ENCODE results near the gene HOXD9.

The HOXD9 gene

DNA sequence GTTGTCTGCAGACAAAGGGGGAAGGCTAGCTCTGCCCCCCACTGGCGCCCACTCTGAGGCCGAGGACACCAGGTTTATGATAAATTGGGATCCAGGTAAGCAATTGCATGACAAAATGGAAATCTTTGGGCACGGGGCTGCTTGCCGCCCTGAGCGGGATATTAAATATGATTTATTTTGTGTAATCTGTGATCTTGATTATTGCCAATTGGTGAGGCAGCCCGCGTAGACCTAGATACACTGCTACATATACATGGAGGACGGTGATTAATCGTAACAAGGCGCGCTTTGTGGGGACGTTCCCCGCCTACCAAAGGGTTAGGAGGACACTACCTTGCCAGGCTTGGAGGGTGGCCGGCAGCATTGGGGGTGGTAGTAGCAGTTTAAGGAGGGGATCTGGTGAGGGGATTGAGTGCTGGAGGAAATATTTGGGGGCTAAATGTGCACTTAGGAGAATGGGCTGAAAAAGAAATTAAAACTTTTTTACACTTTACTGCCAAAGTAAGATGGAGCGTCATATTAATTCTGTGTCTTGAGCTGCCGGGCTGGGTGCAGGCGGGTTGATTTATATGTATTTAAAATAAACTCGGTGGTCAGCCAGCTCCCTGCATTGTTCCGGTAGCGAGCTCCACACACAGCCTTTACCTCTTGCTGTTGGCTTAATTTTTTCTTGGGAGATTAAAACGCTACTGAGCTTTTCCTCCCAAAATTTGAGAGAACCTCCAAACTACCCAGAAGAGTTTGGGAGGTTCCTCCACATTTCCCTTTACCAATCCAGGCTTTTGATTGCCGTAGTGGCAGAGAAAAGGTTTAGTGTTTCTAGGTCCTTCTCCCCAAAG is 38.7 kb downstream of the HOXD9 start:
- H3K27ac Mint-ChIP-seq: no peak overlapping the region
- H3K4me1 Mint-ChIP-seq (ENCODE audit: low read depth in 2 of 2): peaks cover 14 to 16% of the 10 kb centered on the region in 2 donors
- no peak overlapping the region for H3K4me3 Mint-ChIP-seq
- H3K27me3 Mint-ChIP-seq: peaks cover 89 to 100% of the 10 kb centered on the region in 2 donors
- H3K9me3 Mint-ChIP-seq: peaks cover 0 to 4% of the 10 kb centered on the region in 2 donors
- DNase-seq: no peak
- H3K36me3 Mint-ChIP-seq (ENCODE audit: insufficient read depth): peaks cover 37% of the 10 kb centered on the region
- ATAC-seq (replicated peaks): no peak

DNA sequence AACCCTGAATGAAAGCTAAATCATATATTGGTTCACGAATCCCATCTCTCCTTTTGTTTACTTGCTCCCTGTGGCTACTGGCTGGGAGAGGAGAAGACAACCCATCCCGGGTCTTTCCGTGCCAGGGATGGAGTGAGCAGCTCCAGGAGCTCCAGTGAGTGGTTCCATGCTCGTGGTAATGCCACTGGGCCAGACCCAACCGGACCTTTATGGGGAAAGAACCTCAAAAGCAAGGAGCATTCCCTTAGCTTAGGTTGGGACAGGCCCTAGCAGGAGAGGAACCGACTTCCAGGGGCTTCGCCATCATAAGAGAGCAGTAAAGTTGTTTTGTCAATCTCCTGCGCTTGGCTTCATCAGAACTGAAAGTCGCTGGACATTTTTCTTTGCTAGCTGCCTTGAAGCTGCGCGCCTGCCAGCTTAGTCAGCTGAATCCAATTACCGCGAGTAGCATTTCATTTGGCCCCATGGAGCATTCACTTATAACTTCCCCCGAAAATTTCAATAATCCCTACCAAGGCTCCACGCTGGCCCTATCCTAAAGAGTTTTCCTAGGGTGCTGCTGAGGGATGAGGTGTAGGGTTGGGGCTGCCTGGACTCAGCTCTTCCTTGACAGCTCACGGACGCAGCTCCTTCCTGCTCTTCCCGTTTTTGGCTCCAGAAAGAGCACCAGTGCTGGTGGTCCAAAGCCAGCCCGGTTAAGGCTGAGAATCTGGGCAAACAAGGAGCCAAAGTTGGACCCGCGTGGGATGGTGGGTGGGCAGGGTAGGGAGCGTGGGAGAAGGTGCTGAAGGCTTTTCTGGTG is 39.5 kb downstream of the HOXD9 start:
- H3K36me3 Mint-ChIP-seq (ENCODE audit: insufficient read depth): peaks cover 37% of the 10 kb centered on the region
- no peak for ATAC-seq (replicated peaks)
- no peak overlapping the region for H3K27ac Mint-ChIP-seq
- peaks cover 0 to 4% of the 10 kb centered on the region in 2 donors for H3K9me3 Mint-ChIP-seq
- peaks cover 14 to 16% of the 10 kb centered on the region in 2 donors for H3K4me1 Mint-ChIP-seq (ENCODE audit: low read depth in 2 of 2)
- no peak for DNase-seq
- H3K27me3 Mint-ChIP-seq: peaks cover 91 to 100% of the 10 kb centered on the region in 2 donors
- H3K4me3 Mint-ChIP-seq: no peak overlapping the region

DNA sequence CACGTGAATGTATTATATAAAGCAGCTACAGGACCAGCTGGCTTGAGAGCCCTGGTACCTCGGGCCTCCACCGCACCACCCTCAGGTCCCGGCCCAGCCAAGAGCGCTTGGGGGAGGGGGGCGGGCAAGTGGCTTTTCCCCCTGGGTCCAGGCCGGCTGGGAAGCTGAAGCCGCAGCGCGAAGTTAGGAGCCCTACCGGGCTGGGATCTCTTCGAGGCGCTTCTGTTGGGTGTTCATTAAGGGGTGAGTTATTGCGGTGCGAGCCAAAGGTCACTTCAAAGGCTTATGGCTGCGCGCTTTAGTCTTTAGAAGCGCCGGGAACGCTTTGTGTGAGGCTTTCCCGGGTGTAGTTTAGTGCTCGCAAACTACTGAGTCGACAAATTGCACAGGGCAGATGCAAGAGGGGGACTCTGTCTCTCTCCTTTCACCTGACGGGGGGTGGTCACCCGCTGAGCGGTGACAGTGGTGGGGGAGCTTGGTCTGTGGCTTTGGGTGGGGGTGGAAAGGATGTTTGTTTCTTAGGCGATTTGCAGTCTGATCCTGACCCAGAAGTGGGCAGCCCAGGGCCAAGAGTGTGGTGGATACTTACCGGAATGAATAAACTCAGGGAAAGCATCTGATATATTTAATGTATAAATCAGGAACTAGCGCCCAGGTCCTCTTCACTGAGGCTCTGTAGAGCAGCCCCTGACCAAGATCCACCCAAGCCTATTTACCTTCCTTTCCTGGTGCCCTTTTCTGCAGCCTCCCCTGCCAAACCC is 40.6 kb downstream of the HOXD9 start:
- Mint-ChIP-seq H3K9me3 (peaks cover 0 to 4% of the 10 kb centered on the region in 2 donors), H3K4me3 (no peak overlapping the region)
- no peak for ATAC-seq (replicated peaks)

DNA sequence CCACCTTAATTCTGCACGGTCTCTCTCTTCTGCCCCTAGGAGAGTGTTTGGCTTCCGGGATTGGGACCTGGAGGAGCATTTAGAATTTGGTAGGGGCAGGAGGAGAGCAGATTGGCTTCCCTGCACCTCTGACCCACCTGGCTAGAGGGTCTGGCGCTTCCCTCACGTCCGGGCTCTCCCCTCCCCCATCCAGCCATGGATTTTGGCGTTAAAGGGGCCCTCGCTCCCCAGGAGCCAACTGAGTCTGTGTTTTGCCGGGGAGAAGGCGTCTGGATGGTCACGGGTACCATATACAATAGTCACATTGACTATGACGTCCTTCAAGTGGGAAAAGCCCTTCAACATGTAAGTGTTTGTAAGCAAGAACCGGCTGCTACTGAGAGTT is 41.1 kb downstream of the HOXD9 start:
- no peak for DNase-seq
- Mint-ChIP-seq H3K9me3 (peaks cover 0 to 4% of the 10 kb centered on the region in 2 donors), H3K36me3 (ENCODE audit: insufficient read depth) (peaks cover 30% of the 10 kb centered on the region), H3K27me3 (peaks cover 86 to 100% of the 10 kb centered on the region in 2 donors), H3K4me1 (ENCODE audit: low read depth in 2 of 2) (peaks cover 3 to 10% of the 10 kb centered on the region in 2 donors), H3K27ac (no peak overlapping the region), H3K4me3 (no peak overlapping the region)
- ATAC-seq (replicated peaks): no peak

More for the DNA sequence above, 40.6 kb downstream of the HOXD9 start:
- H3K27me3 Mint-ChIP-seq: peaks cover 91 to 100% of the 10 kb centered on the region in 2 donors
- peaks cover 7 to 13% of the 10 kb centered on the region in 2 donors for H3K4me1 Mint-ChIP-seq (ENCODE audit: low read depth in 2 of 2)
- H3K27ac Mint-ChIP-seq: no peak overlapping the region
- H3K36me3 Mint-ChIP-seq (ENCODE audit: insufficient read depth): peaks cover 30% of the 10 kb centered on the region
- DNase-seq: no peak

DNA sequence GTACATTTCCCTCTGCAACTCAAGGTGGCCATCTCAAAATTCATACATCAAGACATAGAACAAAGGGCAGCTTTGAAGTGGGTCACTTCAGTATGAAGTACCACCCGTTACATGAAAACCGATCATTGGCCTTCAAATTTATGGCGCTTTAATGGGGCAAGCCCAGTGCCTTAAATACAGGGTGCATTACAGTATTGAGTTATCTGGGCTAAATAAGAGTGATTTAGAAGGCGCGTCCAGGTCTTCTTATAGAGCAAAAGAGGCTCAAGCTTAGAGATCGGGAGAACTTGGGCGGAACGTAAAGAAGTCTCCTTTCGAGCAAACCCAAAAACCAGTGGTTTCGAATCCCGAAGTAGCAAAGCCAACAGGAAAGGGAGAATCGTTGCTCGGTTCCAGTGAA is 41.7 kb downstream of the HOXD9 start:
- no peak for DNase-seq
- Mint-ChIP-seq H3K27me3 (peaks cover 87 to 100% of the 10 kb centered on the region in 2 donors), H3K4me3 (peak overlapping the region in 1 of 2 donors; percentile 37), H3K4me1 (ENCODE audit: low read depth in 2 of 2) (peaks cover 3 to 10% of the 10 kb centered on the region in 2 donors), H3K27ac (no peak overlapping the region), H3K36me3 (ENCODE audit: insufficient read depth) (peaks cover 30% of the 10 kb centered on the region), H3K9me3 (peaks cover 0 to 4% of the 10 kb centered on the region in 2 donors)
- no peak for ATAC-seq (replicated peaks)

DNA sequence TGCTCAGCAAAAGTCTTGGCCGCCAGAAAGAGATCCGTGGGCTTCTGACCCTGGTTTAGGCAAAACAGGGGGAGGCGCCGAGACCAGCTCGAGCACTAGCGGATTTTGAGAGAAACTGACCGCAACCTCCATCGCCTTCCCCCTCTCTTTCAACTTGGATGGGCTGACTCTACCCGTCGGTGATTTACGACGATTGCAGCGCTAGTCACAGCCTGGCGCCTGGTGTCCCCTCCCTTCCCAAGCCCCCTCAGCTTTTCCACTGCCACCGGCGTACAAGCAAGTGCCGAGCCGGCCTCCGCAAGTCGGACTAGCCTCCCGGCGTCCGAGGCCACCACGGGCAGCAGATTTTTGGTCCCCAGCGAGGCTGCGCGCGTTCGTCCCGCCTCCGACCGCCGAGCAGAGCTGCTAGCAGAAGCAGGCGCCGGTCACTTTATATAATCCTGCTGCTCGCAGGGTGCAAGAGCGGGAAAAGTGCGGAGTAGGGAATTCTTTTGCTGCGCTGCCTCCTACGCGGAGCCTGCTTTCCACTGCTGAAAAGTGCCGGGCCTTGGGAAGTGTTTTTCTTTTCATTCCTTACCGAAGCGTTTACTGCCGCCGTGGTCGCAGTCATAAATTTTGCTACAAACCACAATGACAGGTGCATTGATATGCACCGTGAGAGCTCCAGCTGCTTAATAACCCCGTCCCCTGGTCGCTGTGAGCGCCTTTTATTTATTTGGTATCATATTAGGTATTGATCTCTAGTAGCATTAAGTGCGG is 42.3 kb downstream of the HOXD9 start:
- Mint-ChIP-seq H3K9me3 (peaks cover 0 to 4% of the 10 kb centered on the region in 2 donors), H3K4me3 (peak overlapping the region in 1 of 2 donors; percentile 37), H3K4me1 (ENCODE audit: low read depth in 2 of 2) (peaks cover 3 to 10% of the 10 kb centered on the region in 2 donors), H3K27me3 (peaks cover 87 to 100% of the 10 kb centered on the region in 2 donors), H3K27ac (no peak overlapping the region), H3K36me3 (ENCODE audit: insufficient read depth) (peaks cover 28% of the 10 kb centered on the region)
- ATAC-seq (replicated peaks) (no peak), DNase-seq (no peak)

DNA sequence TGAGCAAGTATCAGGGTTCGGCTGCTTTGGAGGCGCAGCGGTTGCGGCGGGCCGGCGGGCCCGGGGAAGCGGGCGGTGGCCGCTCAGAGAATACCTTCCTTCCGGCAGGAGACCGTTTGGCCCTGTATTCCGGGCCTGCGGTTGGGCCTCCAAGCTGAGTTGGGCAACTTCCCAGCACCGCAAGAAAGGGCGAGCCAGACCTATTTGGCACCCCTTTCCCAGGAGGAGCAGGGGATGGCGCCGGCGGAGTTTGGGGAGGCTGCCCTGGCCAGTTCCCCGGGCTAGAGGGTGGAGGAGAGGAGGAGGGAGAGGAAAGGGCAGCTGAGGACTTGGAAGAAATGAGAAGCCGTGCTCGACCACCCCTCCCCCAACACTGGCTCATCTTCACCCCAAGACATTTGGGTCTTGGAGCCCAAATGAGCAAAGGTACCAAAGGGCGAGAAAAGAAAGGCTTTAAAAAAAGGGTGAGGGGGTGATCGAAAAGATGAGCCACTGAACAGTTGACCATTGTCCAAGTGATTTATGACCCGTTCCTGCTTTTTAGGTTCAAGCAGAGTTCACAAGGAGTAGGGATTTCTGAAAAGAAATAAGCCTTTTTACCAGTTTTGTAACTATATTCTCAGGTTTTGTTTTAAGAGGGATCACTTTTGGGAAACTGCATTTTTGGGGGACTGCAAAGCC is 43.0 kb downstream of the HOXD9 start:
- DNase-seq: no peak
- H3K4me1 Mint-ChIP-seq (ENCODE audit: low read depth in 2 of 2): peaks cover 3 to 10% of the 10 kb centered on the region in 2 donors
- ATAC-seq (replicated peaks): no peak
- H3K27me3 Mint-ChIP-seq: peaks cover 90 to 100% of the 10 kb centered on the region in 2 donors
- H3K4me3 Mint-ChIP-seq: peak overlapping the region in 1 of 2 donors; percentile 37
- peaks cover 26% of the 10 kb centered on the region for H3K36me3 Mint-ChIP-seq (ENCODE audit: insufficient read depth)
- no peak overlapping the region for H3K27ac Mint-ChIP-seq
- peaks cover 0 to 4% of the 10 kb centered on the region in 2 donors for H3K9me3 Mint-ChIP-seq

DNA sequence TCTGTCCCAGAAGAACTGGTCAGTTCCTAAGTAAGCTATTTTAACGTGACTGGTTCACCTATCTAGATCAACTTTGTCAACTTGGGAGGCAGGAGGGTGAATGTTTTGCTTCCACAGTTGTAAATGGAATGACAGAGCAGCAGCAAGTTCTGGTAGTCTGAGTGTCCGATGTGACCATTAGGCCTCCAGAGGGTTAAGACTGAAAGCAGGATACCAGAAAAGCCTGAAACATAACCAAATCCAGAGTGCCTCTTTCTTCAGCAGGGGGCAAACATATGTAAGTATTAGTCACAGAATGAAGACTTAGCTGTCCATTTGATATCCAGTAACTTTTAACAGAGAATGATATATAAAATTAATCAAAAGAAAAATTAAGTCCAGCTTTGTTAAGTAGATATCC is 43.8 kb downstream of the HOXD9 start:
- Mint-ChIP-seq H3K27ac (no peak overlapping the region), H3K27me3 (peaks cover 90 to 100% of the 10 kb centered on the region in 2 donors), H3K9me3 (peaks cover 0 to 4% of the 10 kb centered on the region in 2 donors), H3K4me3 (no peak overlapping the region), H3K36me3 (ENCODE audit: insufficient read depth) (peaks cover 19% of the 10 kb centered on the region), H3K4me1 (ENCODE audit: low read depth in 2 of 2) (peaks cover 3 to 7% of the 10 kb centered on the region in 2 donors)
- ATAC-seq (replicated peaks) (no peak), DNase-seq (no peak)

DNA sequence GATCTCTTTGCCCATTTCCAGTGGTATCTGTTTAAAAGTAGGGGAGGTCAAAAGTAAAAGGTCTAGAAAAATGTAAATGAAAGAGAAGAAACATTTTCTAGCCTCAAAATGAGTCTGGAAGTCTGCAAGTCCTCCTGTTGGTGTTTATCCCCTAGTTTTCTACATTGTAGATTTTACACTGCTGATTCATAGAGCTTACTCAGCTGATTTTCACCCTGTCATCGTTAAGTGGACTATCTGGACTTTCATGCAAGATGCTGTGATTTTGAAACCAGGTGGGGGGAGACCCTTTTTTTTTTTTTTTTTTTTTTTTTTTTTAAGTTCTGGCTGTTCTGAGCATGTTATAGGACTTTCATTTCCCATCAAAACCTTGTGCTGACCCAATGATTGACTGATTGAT is 44.9 kb downstream of the HOXD9 start:
- Mint-ChIP-seq H3K9me3 (peaks cover 0 to 4% of the 10 kb centered on the region in 2 donors), H3K27ac (no peak overlapping the region), H3K36me3 (ENCODE audit: insufficient read depth) (peaks cover 19% of the 10 kb centered on the region), H3K27me3 (peaks cover 87 to 100% of the 10 kb centered on the region in 2 donors), H3K4me3 (no peak overlapping the region), H3K4me1 (ENCODE audit: low read depth in 2 of 2) (peaks cover 3 to 9% of the 10 kb centered on the region in 2 donors)
- ATAC-seq (replicated peaks) (no peak), DNase-seq (no peak)

DNA sequence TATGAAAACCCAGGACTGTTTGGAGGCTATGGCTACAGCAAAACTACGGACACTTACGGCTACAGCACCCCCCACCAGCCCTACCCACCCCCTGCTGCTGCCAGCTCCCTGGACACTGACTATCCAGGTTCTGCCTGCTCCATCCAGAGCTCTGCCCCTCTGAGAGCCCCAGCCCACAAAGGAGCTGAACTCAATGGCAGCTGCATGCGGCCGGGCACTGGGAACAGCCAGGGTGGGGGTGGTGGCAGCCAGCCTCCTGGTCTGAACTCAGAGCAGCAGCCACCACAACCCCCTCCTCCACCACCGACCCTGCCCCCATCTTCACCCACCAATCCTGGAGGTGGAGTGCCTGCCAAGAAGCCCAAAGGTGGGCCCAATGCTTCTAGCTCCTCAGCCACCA is 46.7 kb downstream of the HOXD9 start:
- Mint-ChIP-seq H3K4me1 (ENCODE audit: low read depth in 2 of 2) (peaks cover 1 to 8% of the 10 kb centered on the region in 2 donors), H3K4me3 (no peak overlapping the region), H3K27ac (no peak overlapping the region), H3K36me3 (ENCODE audit: insufficient read depth) (peaks cover 7% of the 10 kb centered on the region), H3K27me3 (peaks cover 88 to 100% of the 10 kb centered on the region in 2 donors), H3K9me3 (peaks cover 0 to 2% of the 10 kb centered on the region in 2 donors)
- no peak for DNase-seq
- no peak for ATAC-seq (replicated peaks)

DNA sequence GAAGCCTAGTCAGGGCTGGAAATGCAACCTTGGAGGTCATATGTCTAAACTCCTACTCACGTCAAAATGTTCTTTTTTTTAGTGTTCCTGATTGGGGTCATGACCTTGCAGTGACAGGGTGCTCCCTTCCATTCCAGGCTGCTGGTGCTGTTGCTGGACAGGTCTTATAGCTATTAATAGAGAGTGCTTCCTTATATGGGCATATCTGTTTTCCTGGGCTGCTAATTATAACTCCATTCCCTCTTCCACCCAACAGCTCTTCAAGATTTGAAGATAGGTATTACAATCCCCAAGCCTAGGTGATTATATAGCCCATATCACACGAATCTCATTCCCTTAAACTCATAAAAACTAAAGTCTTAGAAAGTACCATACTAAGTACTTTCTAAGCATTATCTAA is 47.2 kb downstream of the HOXD9 start:
- DNase-seq (no peak), ATAC-seq (replicated peaks) (no peak)
- peaks cover 87 to 100% of the 10 kb centered on the region in 2 donors for H3K27me3 Mint-ChIP-seq
- H3K9me3 Mint-ChIP-seq: no peaks in the 10 kb centered on the region
- H3K27ac Mint-ChIP-seq: no peak overlapping the region
- peaks cover 5% of the 10 kb centered on the region for H3K36me3 Mint-ChIP-seq (ENCODE audit: insufficient read depth)
- H3K4me3 Mint-ChIP-seq: no peak overlapping the region
- H3K4me1 Mint-ChIP-seq (ENCODE audit: low read depth in 2 of 2): peaks cover 0 to 4% of the 10 kb centered on the region in 2 donors

Measured in effector memory CD8-positive, alpha-beta T cell (primary cell).